ENCODE results near the gene ZNF639.

ZNF639 gene

DNA sequence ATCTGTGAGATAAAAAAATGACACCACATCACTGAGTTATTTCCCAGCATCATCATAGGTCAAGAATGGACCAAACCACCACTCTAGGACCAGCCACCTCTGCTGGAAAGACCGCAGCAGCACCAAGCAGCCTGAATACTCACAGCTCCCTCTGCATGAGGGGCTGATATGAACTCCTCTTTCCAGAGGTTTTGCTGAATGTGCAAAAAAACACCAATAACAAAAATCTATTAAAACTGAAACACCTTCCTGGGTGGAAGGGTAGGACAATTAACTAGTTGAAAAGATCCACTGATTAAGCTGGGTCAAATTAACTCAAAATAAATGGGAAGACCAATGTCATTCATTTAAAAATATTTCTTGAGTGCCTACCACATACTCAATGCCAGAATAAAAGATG lies 43.0 kb upstream of the ZNF639 start:
- TF ChIP-seq, protein P1, sequence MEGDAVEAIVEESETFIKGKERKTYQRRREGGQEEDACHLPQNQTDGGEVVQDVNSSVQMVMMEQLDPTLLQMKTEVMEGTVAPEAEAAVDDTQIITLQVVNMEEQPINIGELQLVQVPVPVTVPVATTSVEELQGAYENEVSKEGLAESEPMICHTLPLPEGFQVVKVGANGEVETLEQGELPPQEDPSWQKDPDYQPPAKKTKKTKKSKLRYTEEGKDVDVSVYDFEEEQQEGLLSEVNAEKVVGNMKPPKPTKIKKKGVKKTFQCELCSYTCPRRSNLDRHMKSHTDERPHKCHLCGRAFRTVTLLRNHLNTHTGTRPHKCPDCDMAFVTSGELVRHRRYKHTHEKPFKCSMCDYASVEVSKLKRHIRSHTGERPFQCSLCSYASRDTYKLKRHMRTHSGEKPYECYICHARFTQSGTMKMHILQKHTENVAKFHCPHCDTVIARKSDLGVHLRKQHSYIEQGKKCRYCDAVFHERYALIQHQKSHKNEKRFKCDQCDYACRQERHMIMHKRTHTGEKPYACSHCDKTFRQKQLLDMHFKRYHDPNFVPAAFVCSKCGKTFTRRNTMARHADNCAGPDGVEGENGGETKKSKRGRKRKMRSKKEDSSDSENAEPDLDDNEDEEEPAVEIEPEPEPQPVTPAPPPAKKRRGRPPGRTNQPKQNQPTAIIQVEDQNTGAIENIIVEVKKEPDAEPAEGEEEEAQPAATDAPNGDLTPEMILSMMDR (IDR thresholded peaks at IDR 0.05; ENCODE audit: low read depth, low read length), result no peak
- in situ Hi-C loops (cut with HindIII; ENCODE audit: low sequenced_read_pairs), result no loop called here
- no peak for DNase-seq (ENCODE audit: low read depth, low spot score)

DNA sequence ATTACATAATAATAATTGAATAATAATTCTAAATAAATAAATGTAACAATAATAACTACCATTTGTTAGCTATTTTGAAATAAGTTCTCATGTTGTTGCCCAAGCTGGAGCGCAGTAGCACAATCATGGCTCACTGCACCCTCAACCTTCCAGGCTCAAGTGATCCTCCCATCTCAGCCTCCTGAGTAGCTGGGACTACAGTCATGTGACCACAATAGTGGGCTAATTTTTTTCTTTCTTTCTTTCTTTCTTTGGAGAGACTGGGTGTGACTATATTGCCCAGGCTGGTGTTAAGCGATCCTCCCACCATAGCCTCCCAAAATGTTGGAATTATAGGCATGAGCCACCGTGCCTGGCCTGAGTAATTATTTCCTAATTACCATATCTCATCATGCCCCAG lies 41.0 kb upstream of the ZNF639 start:
- TF ChIP-seq, protein P1 (IDR thresholded peaks at IDR 0.05; ENCODE audit: low read depth, low read length), result no peak
- in situ Hi-C loops (cut with HindIII; ENCODE audit: low sequenced_read_pairs), result no loop called here
- no peak for DNase-seq (ENCODE audit: low read depth, low spot score)
- H3K4me3 ChIP-seq (ENCODE audit: low read depth, low read length), result no peak overlapping the region

More for the DNA sequence above, 43.0 kb upstream of the ZNF639 start:
- no peak overlapping the region for H3K4me3 ChIP-seq (ENCODE audit: low read depth, low read length)

DNA sequence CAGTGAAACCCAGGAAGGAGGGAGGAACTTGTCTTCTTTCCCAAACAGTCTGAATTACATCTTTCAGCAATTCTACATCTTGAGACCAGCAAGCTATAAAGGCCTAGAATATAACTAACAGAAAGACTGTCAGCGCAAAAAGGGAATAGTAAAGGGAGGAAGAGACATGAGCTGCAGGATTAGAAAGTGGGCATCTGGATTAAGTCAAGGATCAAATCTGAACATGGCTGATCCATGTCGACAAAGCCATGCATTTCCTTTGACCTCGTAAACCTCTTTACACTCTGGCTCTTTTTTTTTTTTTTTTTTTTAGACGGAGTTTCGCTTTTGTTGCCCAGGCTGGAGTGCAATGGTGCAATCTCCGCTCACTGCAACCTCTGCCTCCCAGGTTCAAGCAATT lies 36.5 kb upstream of the ZNF639 start:
- TF ChIP-seq, protein P1 (IDR thresholded peaks at IDR 0.05; ENCODE audit: low read depth, low read length), result no peak
- in situ Hi-C loops (cut with HindIII; ENCODE audit: low sequenced_read_pairs), result no loop called here
- no peak overlapping the region for H3K4me3 ChIP-seq (ENCODE audit: low read depth, low read length)
- no peak for DNase-seq (ENCODE audit: low read depth, low spot score)

DNA sequence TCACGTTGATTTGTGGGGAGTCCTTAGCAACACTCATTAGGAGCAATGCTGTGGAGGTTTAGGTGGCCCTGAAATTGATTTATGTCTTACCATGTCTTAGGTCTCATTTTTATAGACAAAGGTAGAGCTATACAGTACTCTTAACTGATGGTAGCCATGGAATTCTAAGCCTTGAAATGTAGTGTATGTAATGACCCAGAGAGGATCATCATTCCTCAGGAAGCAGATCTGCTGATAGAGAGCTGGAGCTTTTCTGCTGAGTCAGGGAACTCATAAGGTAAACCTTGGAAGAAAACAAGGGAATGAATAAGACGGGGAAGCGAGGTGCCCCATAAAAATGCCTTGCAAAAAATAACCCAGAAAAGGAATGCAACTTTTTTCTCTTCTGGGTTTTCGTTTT lies 34.0 kb upstream of the ZNF639 start:
- in situ Hi-C loops (cut with HindIII; ENCODE audit: low sequenced_read_pairs), result no loop called here
- TF ChIP-seq, protein P1 (IDR thresholded peaks at IDR 0.05; ENCODE audit: low read depth, low read length), result no peak
- DNase-seq (ENCODE audit: low read depth, low spot score), result no peak
- no peak overlapping the region for H3K4me3 ChIP-seq (ENCODE audit: low read depth, low read length)

DNA sequence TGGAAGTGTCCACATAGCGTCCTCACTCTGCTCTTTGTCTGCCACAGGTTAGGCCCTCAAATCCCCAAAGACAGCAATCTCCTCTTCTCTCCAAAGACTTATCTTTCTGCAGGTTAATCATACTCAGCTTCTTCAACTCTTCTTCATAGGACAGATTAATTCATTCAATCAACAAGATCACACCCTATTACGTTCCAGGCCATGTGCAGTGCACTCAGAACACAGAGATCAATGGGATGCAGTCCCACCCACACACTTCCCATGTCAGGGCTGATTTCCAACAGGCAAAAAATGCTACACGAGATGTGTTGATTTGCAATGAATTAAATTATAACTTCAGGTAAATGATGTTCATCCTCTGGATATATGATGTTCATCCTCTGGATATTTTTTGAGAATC lies 33.5 kb upstream of the ZNF639 start:
- in situ Hi-C loops (cut with HindIII; ENCODE audit: low sequenced_read_pairs), result no loop called here
- no peak for DNase-seq (ENCODE audit: low read depth, low spot score)
- TF ChIP-seq, protein P1 (IDR thresholded peaks at IDR 0.05; ENCODE audit: low read depth, low read length), result no peak
- no peak overlapping the region for H3K4me3 ChIP-seq (ENCODE audit: low read depth, low read length)

DNA sequence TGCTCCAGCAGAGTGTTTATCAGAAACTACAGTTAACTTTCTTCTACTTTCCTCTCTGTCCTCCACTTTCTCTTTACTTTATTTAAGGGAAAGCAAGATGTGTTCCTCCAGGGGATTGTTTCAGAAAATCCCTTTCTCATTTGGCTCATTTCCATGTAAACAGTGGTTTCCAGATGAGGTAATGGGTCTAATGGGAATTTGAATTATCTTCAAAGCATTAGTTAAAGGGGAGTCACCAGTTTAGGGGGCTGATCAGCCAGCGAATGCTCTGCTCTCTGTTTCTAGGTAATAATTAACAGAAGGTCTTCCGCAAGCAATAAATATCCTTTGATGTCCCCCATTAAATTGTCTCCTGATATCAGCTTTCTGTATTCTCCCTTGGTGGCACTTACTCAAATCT lies 30.4 kb upstream of the ZNF639 start:
- in situ Hi-C loops (cut with HindIII; ENCODE audit: low sequenced_read_pairs), result no loop called here
- no peak for DNase-seq (ENCODE audit: low read depth, low spot score)
- H3K4me3 ChIP-seq (ENCODE audit: low read depth, low read length), result no peak overlapping the region
- TF ChIP-seq, protein P1 (IDR thresholded peaks at IDR 0.05; ENCODE audit: low read depth, low read length), result no peak

Data from astrocyte of the spinal cord (primary cell).